H4 (cell line): ENCODE data around the gene LMF1. TPM values are rescaled to one million over a fixed set of nuclear protein-coding genes. Genes with fewer than 3 reads are reported as not detected.
"Not testable (repeated sequence)": the region's sequence is repeated elsewhere in the genome, so short reads cannot be mapped to it uniquely, and the experiment has no call there.

Experiments
- DNase-seq: peaks from one replicate; pipeline ENCODE4 v3.0.0-alpha.2; 2015; ENCODE audit warnings: low spot score
- total RNA-seq: library from RNA; depleted of rRNA; stranded (reverse); fragments of >200 nt; shearing (Covaris generic); gene quantifications from 2 replicates; pipeline ENCODE4 v1.2.3, GENCODE V29; 2014

Gene LMF1
- total RNA-seq, 1 experiment from 2014 or later = 31.1 TPM

GRCh38 chr16:895371-895770, 75.4 kb downstream of the LMF1 start:
- DNase-seq = no peak

GRCh38 chr16:894841-895240, 75.9 kb downstream of the LMF1 start:
- DNase-seq = no peak

GRCh38 chr16:894136-894535, 76.6 kb downstream of the LMF1 start:
- no peak for DNase-seq

GRCh38 chr16:893360-893759, 77.4 kb downstream of the LMF1 start:
- DNase-seq = no peak

GRCh38 chr16:892536-893255, 78.1 kb downstream of the LMF1 start:
- no peak for DNase-seq

GRCh38 chr16:892006-892405, 78.8 kb downstream of the LMF1 start:
- no peak for DNase-seq

GRCh38 chr16:891353-891740, 79.4 kb downstream of the LMF1 start:
- DNase-seq = no peak

GRCh38 chr16:890716-891352, 80.0 kb downstream of the LMF1 start:
- DNase-seq = no peak

GRCh38 chr16:890217-890616, 80.6 kb downstream of the LMF1 start:
- DNase-seq = no peak

- DNase-seq = no peak
Measured at GRCh38 chr16:889586-889985, 81.2 kb downstream of the LMF1 start.

GRCh38 chr16:888901-889570, 81.7 kb downstream of the LMF1 start:
- no peak for DNase-seq

- not testable (repeated sequence) for DNase-seq
Measured at GRCh38 chr16:888456-888855, 82.3 kb downstream of the LMF1 start.

GRCh38 chr16:887846-888245, 82.9 kb downstream of the LMF1 start:
- DNase-seq = no peak

- no peak for DNase-seq
Measured at GRCh38 chr16:886802-887731, 83.7 kb downstream of the LMF1 start.

- DNase-seq = no peak
Measured at GRCh38 chr16:886084-886543, 84.7 kb downstream of the LMF1 start.

- DNase-seq = no peak
Measured at GRCh38 chr16:885391-885790, 85.4 kb downstream of the LMF1 start.

- no peak for DNase-seq
Measured at GRCh38 chr16:884232-884631, 86.6 kb downstream of the LMF1 start.

GRCh38 chr16:883781-884180, 87.0 kb downstream of the LMF1 start:
- DNase-seq = no peak

- DNase-seq = no peak
Measured at GRCh38 chr16:883340-883739, 87.4 kb downstream of the LMF1 start.

- not testable (repeated sequence) for DNase-seq
Measured at GRCh38 chr16:882671-883070, 88.1 kb downstream of the LMF1 start.

GRCh38 chr16:882256-882655, 88.5 kb downstream of the LMF1 start:
- DNase-seq = no peak
